Mesangial cell (primary cell): Measurements from ENCODE around the gene PPP3R1. TPM values are rescaled to one million over a fixed set of nuclear protein-coding genes. Genes with fewer than 3 reads are reported as not detected.

Experiments
- total RNA-seq: library from RNA; depleted of rRNA; stranded (reverse); fragments of >200 nt; gene quantifications from 2 replicates; pipeline ENCODE4 v1.2.3, GENCODE V29; 2015

The PPP3R1 gene
- total RNA-seq, result 15.1 and 18.6 TPM in 2 replicates

GRCh38 chr2:68252400-68253218 is at the start of gene PPP3R1:
Gene PPP3R1, minus strand, starts transcription at chr2:68252532. Its CDS starts 405 bp downstream, at chr2:68252127.

GRCh38 chr2:68157402-68158133 is 94.8 kb downstream of the PPP3R1 start, which contains the start of gene PNO1:
Gene PNO1, plus strand, starts transcription at chr2:68157888. Its CDS starts 47 bp downstream, at chr2:68157935.

Other genes starting within 250 kb of the PPP3R1 start
- 11.2 and 15.2 TPM in 2 replicates for gene C1D, start 189.5 kb downstream of the PPP3R1 start, total RNA-seq
- gene PNO1, start 94.6 kb downstream of the PPP3R1 start, total RNA-seq, result 8.6 and 17.6 TPM in 2 replicates
- 15.1 and 38.0 TPM in 2 replicates for gene CNRIP1, start 67.4 kb upstream of the PPP3R1 start, total RNA-seq
- under 0.01 TPM in 1 of 2 replicates, not detected in the other for gene PLEK, start 112.8 kb upstream of the PPP3R1 start, total RNA-seq
- gene FBXO48, start 214.8 kb upstream of the PPP3R1 start, total RNA-seq, result 0.13 and 0.33 TPM in 2 replicates
- gene APLF, start 215.1 kb upstream of the PPP3R1 start, total RNA-seq, result 2.8 TPM in 2 replicates